Measurements from ENCODE around the gene PML.

DNA sequence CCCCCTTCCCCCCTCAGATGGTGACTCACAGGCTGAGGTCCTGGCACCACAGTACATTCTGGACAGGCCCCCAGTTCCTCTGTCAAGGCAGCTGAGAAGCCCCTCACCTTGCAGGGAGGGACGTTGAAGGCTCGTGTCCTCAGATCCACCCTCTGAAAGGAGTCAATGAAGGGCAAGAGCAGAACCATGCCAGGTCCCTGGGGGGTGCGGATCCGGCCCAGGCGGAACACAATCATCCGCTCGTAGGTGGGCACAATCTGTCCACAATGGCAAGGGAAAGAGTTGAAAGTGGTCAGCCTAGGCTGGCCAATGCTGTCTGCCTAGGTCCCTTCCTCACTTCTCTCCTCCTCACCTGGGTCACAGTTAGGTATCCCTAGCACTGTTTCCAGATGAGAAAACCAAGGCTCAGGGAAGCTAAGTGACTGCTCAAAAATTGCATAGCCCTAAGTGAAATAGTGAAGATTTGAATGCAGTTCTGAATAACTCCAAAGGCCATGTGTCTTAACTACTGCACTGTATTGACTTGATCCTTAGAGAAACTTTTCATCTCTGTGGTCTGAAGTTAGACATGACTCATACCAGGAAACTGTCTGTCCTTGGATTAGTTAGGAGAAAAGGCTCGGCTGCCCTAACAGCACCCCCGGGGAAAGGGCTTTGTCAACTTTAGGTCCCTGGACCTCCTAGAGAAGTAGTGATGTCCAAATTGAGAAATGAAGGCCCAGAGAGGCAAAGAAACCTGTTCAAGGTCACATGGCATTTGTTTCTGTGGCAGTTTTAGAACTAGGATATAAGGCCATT lies 5.3 kb upstream of the PML start:
- TF ChIP-seq, protein P1, sequence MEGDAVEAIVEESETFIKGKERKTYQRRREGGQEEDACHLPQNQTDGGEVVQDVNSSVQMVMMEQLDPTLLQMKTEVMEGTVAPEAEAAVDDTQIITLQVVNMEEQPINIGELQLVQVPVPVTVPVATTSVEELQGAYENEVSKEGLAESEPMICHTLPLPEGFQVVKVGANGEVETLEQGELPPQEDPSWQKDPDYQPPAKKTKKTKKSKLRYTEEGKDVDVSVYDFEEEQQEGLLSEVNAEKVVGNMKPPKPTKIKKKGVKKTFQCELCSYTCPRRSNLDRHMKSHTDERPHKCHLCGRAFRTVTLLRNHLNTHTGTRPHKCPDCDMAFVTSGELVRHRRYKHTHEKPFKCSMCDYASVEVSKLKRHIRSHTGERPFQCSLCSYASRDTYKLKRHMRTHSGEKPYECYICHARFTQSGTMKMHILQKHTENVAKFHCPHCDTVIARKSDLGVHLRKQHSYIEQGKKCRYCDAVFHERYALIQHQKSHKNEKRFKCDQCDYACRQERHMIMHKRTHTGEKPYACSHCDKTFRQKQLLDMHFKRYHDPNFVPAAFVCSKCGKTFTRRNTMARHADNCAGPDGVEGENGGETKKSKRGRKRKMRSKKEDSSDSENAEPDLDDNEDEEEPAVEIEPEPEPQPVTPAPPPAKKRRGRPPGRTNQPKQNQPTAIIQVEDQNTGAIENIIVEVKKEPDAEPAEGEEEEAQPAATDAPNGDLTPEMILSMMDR (IDR thresholded peaks at IDR 0.05; ENCODE audit: insufficient read depth, low read length): no peak
- TF ChIP-seq, protein P2, sequence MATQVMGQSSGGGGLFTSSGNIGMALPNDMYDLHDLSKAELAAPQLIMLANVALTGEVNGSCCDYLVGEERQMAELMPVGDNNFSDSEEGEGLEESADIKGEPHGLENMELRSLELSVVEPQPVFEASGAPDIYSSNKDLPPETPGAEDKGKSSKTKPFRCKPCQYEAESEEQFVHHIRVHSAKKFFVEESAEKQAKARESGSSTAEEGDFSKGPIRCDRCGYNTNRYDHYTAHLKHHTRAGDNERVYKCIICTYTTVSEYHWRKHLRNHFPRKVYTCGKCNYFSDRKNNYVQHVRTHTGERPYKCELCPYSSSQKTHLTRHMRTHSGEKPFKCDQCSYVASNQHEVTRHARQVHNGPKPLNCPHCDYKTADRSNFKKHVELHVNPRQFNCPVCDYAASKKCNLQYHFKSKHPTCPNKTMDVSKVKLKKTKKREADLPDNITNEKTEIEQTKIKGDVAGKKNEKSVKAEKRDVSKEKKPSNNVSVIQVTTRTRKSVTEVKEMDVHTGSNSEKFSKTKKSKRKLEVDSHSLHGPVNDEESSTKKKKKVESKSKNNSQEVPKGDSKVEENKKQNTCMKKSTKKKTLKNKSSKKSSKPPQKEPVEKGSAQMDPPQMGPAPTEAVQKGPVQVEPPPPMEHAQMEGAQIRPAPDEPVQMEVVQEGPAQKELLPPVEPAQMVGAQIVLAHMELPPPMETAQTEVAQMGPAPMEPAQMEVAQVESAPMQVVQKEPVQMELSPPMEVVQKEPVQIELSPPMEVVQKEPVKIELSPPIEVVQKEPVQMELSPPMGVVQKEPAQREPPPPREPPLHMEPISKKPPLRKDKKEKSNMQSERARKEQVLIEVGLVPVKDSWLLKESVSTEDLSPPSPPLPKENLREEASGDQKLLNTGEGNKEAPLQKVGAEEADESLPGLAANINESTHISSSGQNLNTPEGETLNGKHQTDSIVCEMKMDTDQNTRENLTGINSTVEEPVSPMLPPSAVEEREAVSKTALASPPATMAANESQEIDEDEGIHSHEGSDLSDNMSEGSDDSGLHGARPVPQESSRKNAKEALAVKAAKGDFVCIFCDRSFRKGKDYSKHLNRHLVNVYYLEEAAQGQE (IDR thresholded peaks at IDR 0.05; ENCODE audit: insufficient replicate concordance, low read depth): no peak
- no peak for TF ChIP-seq POLR2AphosphoS5 (IDR thresholded peaks at IDR 0.05; ENCODE audit: low read depth)
- TF ChIP-seq SPI1 (IDR thresholded peaks at IDR 0.05; ENCODE audit: borderline replicate concordance, low read depth): no peak
